ENCODE results near the gene SDE2.
A peak's percentile ranks its signal among the peaks of the same experiment; 100 is the strongest.
"Not testable (repeated sequence)": the region's sequence is repeated elsewhere in the genome, so short reads cannot be mapped to it uniquely, and the experiment has no call there.

Gene SDE2

DNA sequence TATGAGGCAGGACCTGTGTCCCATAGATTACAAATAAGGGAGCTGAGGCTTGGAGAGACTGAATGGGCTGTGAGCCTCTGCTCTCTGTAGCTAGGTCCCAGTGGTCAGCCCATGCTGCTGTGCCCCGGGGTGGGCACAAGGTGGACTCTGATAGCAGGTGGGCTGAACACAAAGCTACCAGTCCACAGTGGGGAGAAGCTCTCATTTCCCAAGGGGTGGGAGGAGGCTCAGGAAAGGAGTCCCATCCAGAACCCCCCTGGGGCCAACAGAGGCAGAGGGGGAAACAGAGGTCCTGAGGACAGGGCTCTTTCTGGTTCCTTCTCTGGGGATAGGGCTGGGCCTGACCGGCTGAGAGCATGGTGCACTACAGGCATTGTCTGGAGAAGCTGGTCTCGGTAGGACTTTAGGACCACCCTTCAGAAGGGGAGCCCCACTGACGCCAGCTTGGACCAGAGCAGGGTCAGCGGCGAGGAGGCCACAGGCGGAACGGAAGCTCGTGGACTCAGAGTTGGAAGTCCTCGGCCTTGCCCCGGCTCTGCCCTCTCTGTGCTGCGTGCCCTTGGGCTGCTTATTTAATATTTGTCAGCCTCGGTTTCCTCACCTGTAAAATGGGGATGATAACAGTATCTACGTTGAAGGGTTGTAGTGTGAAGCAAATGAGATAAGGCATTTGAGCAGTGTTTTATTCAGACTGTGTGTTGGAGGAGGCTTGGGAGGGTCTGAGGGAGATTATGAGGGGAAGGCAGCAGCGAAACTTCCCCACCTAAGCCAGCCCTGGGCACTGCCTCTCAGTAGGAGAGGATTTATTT is 26.6 kb downstream of the SDE2 start:
- H3K27ac ChIP-seq = peak overlapping the region; percentile 48
- TF ChIP-seq, protein P1, sequence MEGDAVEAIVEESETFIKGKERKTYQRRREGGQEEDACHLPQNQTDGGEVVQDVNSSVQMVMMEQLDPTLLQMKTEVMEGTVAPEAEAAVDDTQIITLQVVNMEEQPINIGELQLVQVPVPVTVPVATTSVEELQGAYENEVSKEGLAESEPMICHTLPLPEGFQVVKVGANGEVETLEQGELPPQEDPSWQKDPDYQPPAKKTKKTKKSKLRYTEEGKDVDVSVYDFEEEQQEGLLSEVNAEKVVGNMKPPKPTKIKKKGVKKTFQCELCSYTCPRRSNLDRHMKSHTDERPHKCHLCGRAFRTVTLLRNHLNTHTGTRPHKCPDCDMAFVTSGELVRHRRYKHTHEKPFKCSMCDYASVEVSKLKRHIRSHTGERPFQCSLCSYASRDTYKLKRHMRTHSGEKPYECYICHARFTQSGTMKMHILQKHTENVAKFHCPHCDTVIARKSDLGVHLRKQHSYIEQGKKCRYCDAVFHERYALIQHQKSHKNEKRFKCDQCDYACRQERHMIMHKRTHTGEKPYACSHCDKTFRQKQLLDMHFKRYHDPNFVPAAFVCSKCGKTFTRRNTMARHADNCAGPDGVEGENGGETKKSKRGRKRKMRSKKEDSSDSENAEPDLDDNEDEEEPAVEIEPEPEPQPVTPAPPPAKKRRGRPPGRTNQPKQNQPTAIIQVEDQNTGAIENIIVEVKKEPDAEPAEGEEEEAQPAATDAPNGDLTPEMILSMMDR (conservative IDR thresholded peaks at IDR 0.05) = no peak

DNA sequence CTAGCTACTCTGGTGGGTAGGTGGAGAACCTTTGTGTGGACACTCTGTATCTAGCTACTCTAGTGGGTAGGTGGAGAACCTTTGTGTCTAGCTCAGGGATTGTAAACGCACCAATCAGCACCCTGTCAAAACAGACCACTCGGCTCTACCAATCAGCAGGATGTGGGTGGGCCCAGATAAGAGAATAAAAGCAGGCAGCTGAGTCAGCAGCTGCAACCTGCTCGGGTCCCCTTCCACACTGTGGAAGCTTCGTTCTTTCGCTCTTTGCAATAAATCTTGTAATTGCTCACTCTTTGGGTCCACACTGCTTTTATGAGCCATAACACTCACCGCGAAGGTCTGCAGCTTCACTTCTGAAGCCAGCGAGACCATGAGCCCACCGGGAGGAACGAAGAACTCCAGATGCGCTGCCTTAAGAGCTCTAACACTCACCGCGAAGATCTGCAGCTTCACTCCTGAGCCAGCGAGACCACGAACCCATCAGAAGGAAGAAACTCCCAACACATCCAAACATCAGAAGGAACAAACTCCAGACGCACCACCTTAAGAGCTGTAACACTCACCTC is 28.5 kb downstream of the SDE2 start:
- H3K27ac ChIP-seq = not testable (repeated sequence)

DNA sequence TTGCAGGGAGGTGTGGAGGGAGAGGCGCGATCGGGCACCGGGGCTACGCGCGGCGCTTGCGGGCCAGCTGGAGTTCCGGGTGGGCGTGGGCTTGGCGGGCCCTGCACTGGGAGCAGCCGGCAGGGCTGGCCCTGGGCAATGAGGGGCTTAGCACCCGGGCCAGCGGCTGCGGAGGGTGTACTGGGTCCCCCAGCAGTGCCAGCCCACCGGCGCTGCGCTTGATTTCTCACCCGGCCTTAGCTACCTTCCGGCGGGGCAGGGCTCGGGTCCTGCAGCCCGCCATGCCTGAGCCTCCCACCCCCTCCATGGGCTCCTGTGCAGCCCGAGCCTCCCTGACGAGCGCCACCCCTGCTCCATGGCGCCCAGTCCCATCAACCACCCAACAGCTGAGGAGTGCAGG is 29.4 kb downstream of the SDE2 start:
- not testable (repeated sequence) for H3K27ac ChIP-seq

DNA sequence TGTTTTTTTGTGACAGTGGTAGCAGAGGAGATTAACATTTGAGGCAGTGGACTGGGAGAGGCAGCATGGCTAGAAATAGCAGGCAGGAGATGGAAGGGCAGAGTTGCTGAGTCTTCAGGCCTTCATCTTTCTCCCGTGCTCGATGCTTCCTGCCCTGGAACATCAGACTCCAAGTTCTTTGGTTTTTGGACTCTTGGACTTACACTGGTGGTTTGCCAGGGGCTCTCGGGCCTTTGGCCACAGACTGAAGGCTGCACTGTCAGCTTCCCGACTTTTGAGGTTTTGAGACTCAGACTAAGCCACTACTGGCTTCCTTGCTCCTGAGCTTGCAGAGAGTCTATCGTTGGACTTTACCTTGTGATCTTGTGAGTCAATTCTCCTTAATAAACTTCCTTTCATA is 33.9 kb downstream of the SDE2 start:
- TF ChIP-seq, protein P1 (conservative IDR thresholded peaks at IDR 0.05) = no peak
- H3K27ac ChIP-seq = no peak overlapping the region

DNA sequence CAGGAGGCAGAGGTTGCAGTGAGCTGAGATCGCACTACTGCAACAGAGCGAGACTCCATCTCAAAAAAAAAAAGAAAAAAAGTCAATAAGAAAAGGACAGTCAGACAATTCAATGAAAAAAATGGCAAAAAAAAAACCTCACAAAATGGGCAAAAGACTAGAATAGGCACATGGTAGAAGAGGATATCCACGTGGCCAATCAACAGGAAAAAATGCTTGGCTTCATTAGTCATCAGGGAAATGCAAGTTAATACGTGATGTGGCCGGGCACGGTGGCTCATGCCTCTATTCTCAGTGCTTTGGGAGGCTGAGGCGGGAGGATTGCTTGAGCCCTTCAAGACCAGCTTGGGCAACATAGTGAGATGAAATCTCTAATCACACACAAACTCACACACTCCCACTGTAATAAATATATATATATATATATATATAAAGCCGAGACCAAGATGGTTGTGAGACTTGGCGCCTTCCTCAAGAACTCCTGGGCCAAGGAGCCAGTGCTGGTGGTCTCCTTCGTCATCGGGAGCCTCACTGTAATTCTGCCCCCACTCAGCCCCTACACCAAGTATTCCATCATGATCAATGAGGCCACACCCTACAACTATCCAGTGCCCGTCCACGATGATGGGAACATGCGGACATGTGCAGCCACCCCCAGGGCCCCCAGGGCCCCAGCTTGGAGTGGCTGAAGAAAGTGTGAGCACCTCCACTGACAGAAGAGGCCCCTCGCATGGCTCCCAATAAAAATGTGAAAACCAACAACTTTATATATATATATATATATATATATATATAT is 35.2 kb downstream of the SDE2 start:
- TF ChIP-seq, protein P1 (conservative IDR thresholded peaks at IDR 0.05) = no peak
- no peak overlapping the region for H3K27ac ChIP-seq

DNA sequence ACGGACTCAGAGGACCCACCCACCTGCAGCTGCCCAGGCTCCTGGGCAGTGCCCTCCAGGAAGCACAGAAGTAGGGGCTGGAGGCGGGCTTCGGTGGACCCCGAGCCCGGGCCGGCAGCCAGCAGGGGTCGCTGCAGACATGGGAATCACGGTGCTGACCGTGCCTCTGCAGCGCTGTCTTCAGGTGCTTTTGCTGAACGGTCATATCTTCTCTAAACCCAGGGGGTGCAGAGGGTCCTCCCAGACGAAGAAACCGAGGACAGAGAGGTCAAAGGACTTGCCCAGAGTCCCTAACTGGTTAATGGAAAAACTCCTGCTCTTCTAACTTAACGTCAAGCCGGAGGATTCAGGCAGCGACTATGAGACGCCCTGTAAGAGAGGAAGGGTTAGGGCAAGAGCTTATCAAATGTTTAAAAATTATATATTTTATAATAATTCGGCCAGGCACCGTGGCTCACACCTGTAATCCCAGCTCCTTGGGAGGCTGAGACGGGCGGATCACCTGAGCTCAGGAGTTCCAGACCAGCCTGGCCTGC is 36.6 kb downstream of the SDE2 start:
- no peak overlapping the region for H3K27ac ChIP-seq
- TF ChIP-seq, protein P1 (conservative IDR thresholded peaks at IDR 0.05) = peak; percentile 37

DNA sequence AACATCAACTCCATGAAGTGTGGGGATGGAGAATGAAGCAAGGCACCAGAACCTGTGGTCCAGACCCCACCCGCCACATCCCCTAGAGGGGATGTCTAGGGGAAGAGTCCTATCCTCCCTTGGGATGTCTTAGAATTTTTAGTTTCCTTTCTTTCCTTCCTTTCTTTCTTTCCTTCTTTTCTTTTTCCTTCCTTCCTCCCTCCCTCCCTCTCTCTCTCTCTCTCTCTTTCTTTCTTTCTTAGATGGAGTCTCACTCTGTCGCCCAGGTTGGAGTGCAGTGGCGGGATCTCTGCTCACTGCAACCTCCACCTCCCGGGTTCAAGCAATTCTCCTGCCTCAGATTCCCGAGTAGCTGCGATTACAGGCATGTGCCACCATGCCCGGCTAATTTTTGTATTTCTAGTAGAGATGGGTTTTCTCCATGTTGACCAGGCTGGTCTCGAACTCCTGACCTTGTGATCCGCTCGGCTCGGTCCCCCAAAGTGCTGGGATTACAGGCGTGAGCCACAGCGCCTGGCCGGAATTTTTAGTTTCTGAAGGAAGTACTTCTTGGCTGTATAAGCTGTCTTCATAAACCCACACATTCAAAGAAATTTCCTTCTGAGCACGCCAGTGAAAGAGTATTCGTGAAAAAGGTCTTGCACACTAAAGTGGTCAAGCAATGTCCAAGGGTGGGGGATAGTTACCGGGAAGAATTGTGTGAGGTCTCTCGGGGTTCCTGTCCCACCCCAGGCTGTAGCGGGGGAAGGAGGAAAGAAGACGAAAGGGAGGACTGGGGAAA is 37.3 kb downstream of the SDE2 start:
- TF ChIP-seq, protein P1 (conservative IDR thresholded peaks at IDR 0.05) = no peak
- H3K27ac ChIP-seq = no peak overlapping the region

DNA sequence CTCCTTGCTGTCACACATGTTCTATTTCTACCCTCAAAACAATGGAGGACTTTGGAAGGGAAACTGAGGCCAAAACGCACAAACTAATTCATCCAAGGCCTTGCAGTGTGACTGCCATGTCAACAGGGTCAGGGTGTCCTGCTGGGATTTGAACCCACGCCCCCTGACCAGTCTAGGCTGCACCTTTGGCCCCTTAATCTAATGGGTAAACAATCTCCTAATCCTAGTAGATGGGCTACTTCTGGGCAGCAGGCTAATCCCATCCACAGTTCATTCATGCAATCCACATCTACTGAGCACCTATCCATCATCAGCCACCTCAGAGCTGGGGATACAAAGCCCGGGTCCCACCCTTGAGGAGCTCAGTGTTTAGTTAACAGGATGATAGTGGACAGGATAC is 41.1 kb downstream of the SDE2 start:
- TF ChIP-seq, protein P1 (conservative IDR thresholded peaks at IDR 0.05) = no peak
- H3K27ac ChIP-seq = no peak overlapping the region
